ENCODE data around the gene VSTM1. TPM values are rescaled to one million over a fixed set of nuclear protein-coding genes. Genes with fewer than 3 reads are reported as not detected.

The VSTM1 gene, protein sequence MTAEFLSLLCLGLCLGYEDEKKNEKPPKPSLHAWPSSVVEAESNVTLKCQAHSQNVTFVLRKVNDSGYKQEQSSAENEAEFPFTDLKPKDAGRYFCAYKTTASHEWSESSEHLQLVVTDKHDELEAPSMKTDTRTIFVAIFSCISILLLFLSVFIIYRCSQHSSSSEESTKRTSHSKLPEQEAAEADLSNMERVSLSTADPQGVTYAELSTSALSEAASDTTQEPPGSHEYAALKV
- 0.24 to 1.1 TPM (median 0.49 TPM) in 5 replicates for total RNA-seq (2022; extraction: Qiagen RNA extraction; ENCODE audit: low read depth)

DNA sequence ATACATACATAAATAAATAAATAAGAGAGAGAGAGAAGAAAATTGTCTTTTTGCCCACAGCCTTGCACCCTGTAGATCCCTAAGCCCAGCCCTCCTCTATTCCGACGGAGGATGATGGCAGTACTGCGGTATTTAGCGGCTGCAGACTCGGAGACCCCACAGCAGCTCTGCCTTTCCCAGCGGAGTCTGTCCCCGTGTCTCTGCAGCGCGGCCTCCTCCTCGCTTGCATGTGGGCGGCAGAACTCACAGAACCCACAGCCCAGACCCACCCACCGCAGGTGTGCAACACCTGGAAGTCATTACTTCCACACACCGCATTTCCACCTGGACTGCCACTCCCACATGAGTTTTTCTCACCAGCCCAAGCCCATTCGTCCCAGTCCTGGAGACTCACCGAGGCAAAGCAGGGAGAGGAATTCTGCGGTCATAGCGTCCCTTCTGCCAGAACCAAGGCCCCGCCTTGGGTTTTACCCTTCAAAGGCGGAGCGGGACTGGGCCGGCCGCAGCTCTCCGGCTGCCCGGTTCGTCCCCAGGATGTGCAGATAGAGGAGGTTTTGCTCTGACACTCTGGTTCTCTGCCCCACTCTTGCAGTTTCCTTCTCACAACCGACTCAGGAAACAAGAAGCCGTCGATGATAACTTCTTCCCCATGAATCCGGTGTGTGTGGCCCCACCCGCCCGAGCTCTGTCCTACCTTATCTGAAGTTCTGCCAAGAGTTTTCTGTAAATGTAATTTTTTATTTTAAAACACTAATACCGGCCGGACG is at the start of gene VSTM1:
VSTM1 (minus strand) TSS at position 548 of the 767 bp plus-strand sequence; CDS start at position 428, 120 bp downstream.

DNA sequence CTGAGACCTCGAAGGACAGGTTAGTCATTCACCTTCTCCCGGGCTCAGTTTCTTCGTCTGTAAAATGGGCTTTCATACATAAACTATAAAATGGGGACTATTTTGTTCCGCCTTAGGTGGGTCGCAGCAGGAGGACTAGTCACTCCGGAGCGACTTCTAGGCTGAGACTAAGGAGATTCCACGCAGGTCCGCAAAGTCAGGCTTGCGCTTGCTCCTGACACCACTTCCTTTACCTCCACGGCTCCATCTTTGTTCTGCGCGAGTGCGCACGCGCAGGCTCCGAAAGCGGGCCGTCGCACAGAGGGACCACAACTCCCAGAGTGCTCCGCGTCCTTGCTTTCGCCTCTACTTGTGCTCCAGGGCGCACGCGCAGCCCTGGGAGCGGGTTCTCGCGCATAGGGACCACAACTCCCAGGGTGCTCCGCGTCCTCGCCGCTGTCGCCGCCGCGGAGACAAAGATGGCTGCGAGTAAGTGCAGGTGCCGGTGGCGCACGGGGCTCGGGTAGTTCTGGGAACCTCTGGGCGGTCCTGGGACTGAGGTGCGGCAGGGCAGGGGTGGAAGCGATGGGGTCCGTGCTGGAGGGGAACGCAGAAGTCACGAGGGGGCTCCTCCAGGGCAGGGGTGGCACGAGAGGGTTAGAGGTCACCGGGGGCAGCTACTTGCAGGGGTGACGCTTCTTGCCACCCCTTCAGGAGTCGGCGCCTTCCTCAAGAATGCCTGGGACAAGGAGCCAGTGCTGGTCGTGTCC is 38.9 kb upstream of the VSTM1 start, which contains the start of gene NDUFA3:
NDUFA3 (plus strand) TSS at position 435 of the 749 bp plus-strand sequence; CDS start at position 459, 24 bp downstream.

GRCh38 chr19:54100561-54100960 is 36.9 kb upstream of the VSTM1 start, which contains the start of gene OSCAR:
OSCAR (minus strand) TSS chr19:54100803; CDS start chr19:54100792, 11 bp downstream.

GRCh38 chr19:54081032-54081431 is 17.3 kb upstream of the VSTM1 start, which contains the start of gene TARM1:
TARM1 (minus strand) TSS chr19:54081365; CDS start chr19:54081340, 25 bp downstream.

DNA sequence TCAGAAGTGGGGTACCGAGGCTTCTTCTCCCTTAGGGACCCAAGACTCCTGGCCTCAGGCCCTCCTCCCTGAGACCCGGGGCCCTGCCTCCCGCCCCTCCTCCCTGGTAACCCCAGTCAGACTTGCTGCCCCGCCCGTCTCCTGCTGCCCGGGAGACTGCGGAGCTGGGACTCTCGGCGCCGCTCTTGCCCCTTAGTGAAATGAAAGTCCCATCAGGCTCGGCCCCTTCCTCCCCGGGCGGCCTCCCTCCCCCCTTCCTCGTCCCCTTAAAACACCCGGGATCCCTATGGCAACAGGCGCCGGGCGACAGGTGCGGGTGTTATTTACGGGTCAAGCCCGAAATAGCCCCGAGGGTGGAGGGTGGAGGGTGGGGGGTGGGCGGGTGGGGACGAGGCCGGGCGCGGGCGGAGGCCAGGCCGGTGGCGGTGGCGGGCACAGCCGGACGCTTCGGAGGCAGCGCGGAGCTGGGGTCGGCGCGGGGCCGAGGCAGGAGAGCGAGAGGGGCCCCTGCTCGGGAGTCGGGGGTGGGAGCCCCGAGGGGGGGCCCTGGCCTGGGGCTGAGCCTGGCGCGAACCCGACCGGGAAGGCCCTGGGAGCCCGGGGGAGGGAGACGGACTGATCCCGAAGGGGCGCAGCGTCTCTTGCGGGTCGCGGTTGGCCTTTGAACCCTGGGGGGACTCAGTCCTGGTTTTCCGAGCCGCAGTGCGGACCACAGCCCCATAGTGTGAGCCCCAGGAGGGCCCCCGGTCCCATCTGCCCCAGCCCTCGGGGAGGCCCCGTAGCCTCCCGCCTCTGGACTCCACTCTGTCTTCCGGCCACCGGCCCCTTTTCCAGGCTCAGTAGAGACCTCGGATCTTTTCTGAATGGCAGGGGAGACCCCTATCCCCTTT is 72.2 kb downstream of the VSTM1 start, which contains the start of gene CACNG6:
CACNG6 (plus strand) TSS at position 414 of the 890 bp plus-strand sequence. CDS start 1,241 bp downstream, outside the sequence.

Other genes starting within 250 kb of the VSTM1 start
- 0.02 TPM in 1 of 5 replicates, not detected in the others for gene NLRP12, start 239.6 kb downstream of the VSTM1 start, total RNA-seq (2022; extraction: Qiagen RNA extraction; ENCODE audit: low read depth)
- 219 to 342 TPM (median 291 TPM) in 5 replicates for gene MYADM, start 196.0 kb downstream of the VSTM1 start, total RNA-seq (2022; extraction: Qiagen RNA extraction; ENCODE audit: low read depth)
- 3.5 to 7.1 TPM (median 5.9 TPM) in 5 replicates for gene PRKCG, start 181.7 kb downstream of the VSTM1 start, total RNA-seq (2022; extraction: Qiagen RNA extraction; ENCODE audit: low read depth)
- 6.4 to 10.4 TPM (median 9.3 TPM) in 5 replicates for gene CACNG7, start 154.6 kb downstream of the VSTM1 start, total RNA-seq (2022; extraction: Qiagen RNA extraction; ENCODE audit: low read depth)
- 0.69 to 1.5 TPM (median 1.3 TPM) in 5 replicates for gene CACNG8, start 101.0 kb downstream of the VSTM1 start, total RNA-seq (2022; extraction: Qiagen RNA extraction; ENCODE audit: low read depth)
- gene CACNG6, start 72.3 kb downstream of the VSTM1 start, total RNA-seq (2022; extraction: Qiagen RNA extraction; ENCODE audit: low read depth), result 10.5 to 14.4 TPM (median 12.1 TPM) in 5 replicates
- gene TARM1, start 17.5 kb upstream of the VSTM1 start, total RNA-seq (2022; extraction: Qiagen RNA extraction; ENCODE audit: low read depth), result not detected in 5 replicates
- 0.20 to 0.59 TPM (median 0.32 TPM) in 5 replicates for gene OSCAR, start 36.9 kb upstream of the VSTM1 start, total RNA-seq (2022; extraction: Qiagen RNA extraction; ENCODE audit: low read depth)
- gene NDUFA3, start 39.0 kb upstream of the VSTM1 start, total RNA-seq (2022; extraction: Qiagen RNA extraction; ENCODE audit: low read depth), result 182 to 311 TPM (median 230 TPM) in 5 replicates
- 21.4 to 26.1 TPM (median 22.6 TPM) in 5 replicates for gene TFPT, start 51.8 kb upstream of the VSTM1 start, total RNA-seq (2022; extraction: Qiagen RNA extraction; ENCODE audit: low read depth)
- 105 to 129 TPM (median 117 TPM) in 5 replicates for gene PRPF31, start 51.9 kb upstream of the VSTM1 start, total RNA-seq (2022; extraction: Qiagen RNA extraction; ENCODE audit: low read depth)
- 57.2 to 72.3 TPM (median 69.3 TPM) in 5 replicates for gene CNOT3, start 73.9 kb upstream of the VSTM1 start, total RNA-seq (2022; extraction: Qiagen RNA extraction; ENCODE audit: low read depth)
- gene LENG1, start 95.8 kb upstream of the VSTM1 start, total RNA-seq (2022; extraction: Qiagen RNA extraction; ENCODE audit: low read depth), result 8.1 to 10.5 TPM (median 8.3 TPM) in 5 replicates
- gene TMC4, start 109.3 kb upstream of the VSTM1 start, total RNA-seq (2022; extraction: Qiagen RNA extraction; ENCODE audit: low read depth), result 0.98 to 2.3 TPM (median 1.2 TPM) in 5 replicates
- gene MBOAT7, start 125.7 kb upstream of the VSTM1 start, total RNA-seq (2022; extraction: Qiagen RNA extraction; ENCODE audit: low read depth), result 117 to 173 TPM (median 146 TPM) in 5 replicates
- 81.1 to 135 TPM (median 123 TPM) in 5 replicates for gene TSEN34, start 127.4 kb upstream of the VSTM1 start, total RNA-seq (2022; extraction: Qiagen RNA extraction; ENCODE audit: low read depth)
- gene RPS9, start 137.0 kb upstream of the VSTM1 start, total RNA-seq (2022; extraction: Qiagen RNA extraction; ENCODE audit: low read depth), result 2,109 to 2,638 TPM (median 2,211 TPM) in 5 replicates
- 0.16 to 0.28 TPM in 2 of 5 replicates, not detected in the others for gene LILRB3, start 159.1 kb upstream of the VSTM1 start, total RNA-seq (2022; extraction: Qiagen RNA extraction; ENCODE audit: low read depth)
- not detected in 5 replicates for gene LILRA6, start 178.9 kb upstream of the VSTM1 start, total RNA-seq (2022; extraction: Qiagen RNA extraction; ENCODE audit: low read depth)
- 0.02 TPM in 1 of 5 replicates, not detected in the others for gene LILRB5, start 193.4 kb upstream of the VSTM1 start, total RNA-seq (2022; extraction: Qiagen RNA extraction; ENCODE audit: low read depth)
- gene LILRB2, start 217.2 kb upstream of the VSTM1 start, total RNA-seq (2022; extraction: Qiagen RNA extraction; ENCODE audit: low read depth), result 0.03 to 0.28 TPM in 2 of 5 replicates, not detected in the others
- not detected in 5 replicates for gene LILRA5, start 249.3 kb upstream of the VSTM1 start, total RNA-seq (2022; extraction: Qiagen RNA extraction; ENCODE audit: low read depth)